Neural progenitor cell (in vitro differentiated cells): ENCODE measurements around the gene GUCD1.

Experiments
- CTCF ChIP-seq: fragments of 200-600 bp; sonication (generic); IDR thresholded peaks from 2 replicates; pipeline ENCODE4 v1.5.1; 2017; ENCODE audit warnings: antibody characterized with exemption, mild to moderate bottlenecking
- EZH2 ChIP-seq: fragments of 200-600 bp; sonication (generic); IDR thresholded peaks from 2 replicates; pipeline ENCODE4 v1.6.1; 2017; ENCODE audit warnings: antibody characterized with exemption, mild to moderate bottlenecking, moderate library complexity
- EZH2phosphoT487 ChIP-seq: fragments of 200-600 bp; sonication (generic); IDR thresholded peaks from 2 replicates; pipeline ENCODE4 v1.6.1; 2017; ENCODE audit warnings: antibody characterized with exemption

GRCh38 chr22:24543679-24544243 is 11.2 kb downstream of the GUCD1 start:
- TF ChIP-seq CTCF (no peak), EZH2phosphoT487 (no peak), EZH2 (no peak)
